ENCODE results near the gene HMGCS1. TPM values are rescaled to one million over a fixed set of nuclear protein-coding genes. Genes with fewer than 3 reads are reported as not detected.

The HMGCS1 gene
- total and polyA plus RNA-seq, 2 of the 13 experiments (the other 11 are each of a cell fraction or from before 2014, with no cell fraction given) = 56.8 to 318 TPM

GRCh38 chr5:43274435-43275114, 38.6 kb downstream of the HMGCS1 start:
- intact Hi-C loops (cut with micrococcal nuclease; ENCODE audit: unreplicated experiment) (no loop called here), in situ Hi-C loops (cut with HindIII; ENCODE audit: extremely low pct_ligation_motif_present, low pct_unique_long_range_greater_than_20kb) (no loop called here)
- H3K4me2 ChIP-seq (ENCODE audit: low read depth, low read length) = no peak overlapping the region
- H3K36me3 ChIP-seq (replicated peaks in 1 of 2; ENCODE audit: control insufficient read depth in 1 of 2, insufficient read depth in 2 of 2, low read length in 2 of 2) = no peaks in the 10 kb centered on the region
- H3K4me1 ChIP-seq (ENCODE audit: insufficient read depth, low read length) = 0 out of 2 replicates have a peak, but pooled peaks cover 4% of the 10 kb centered on the region
- 12% methylated on average over 3 of the region's 7 CpGs for WGBS (ENCODE audit: low lambda C conversion rate)
- peaks cover 2 to 3% of the 10 kb centered on the region in 2 experiments; a peak in 1 of 5 replicates for H3K27me3 ChIP-seq (ENCODE audit: control insufficient read depth in 1 of 2, insufficient read depth in 2 of 2, low read length in 2 of 2)
- FAIRE-seq (no peak), DNase-seq (ENCODE audit: low spot score) (no peak), ATAC-seq (peak; percentile 53; the same call in 1 of the 3 replicates)
- H3K27ac ChIP-seq (ENCODE audit: extremely low read length, insufficient read depth, low read length) = no peak overlapping the region
- H3K9me3 ChIP-seq (ENCODE audit: low read length) = no peaks in the 10 kb centered on the region
- H2AFZ ChIP-seq (ENCODE audit: low read length) = no peak overlapping the region
- no TSS peak for BruUV-seq (replicated peaks)
- H4K20me1 ChIP-seq (ENCODE audit: insufficient read depth, low read length) = no peaks in the 10 kb centered on the region
- no peak overlapping the region for H3K9ac ChIP-seq (ENCODE audit: insufficient read depth, low read depth, low read length)
- no peaks in the 10 kb centered on the region for H3K79me2 ChIP-seq (ENCODE audit: insufficient read depth, low read length)
- CTCF ChIA-PET (ENCODE audit: low intra/inter-chr PET ratio, low total read pairs) = no interaction called here
- POLR2A ChIA-PET = no interaction called here
- H3K4me3 ChIP-seq (replicated peaks in 1 of 3; ENCODE audit: insufficient read depth in 1 of 3, low read depth in 2 of 3, low read length in 3 of 3) = no peak overlapping the region
- no peak for TF ChIP-seq ZNF432 (CRISPR knock-in tag; IDR thresholded peaks at IDR 0.05; ENCODE audit: borderline replicate concordance)

GRCh38 chr5:43273552-43273951, 39.7 kb downstream of the HMGCS1 start:
- CTCF ChIA-PET (ENCODE audit: low intra/inter-chr PET ratio, low total read pairs) = no interaction called here
- no peaks in the 10 kb centered on the region for H3K36me3 ChIP-seq (replicated peaks in 1 of 2; ENCODE audit: control insufficient read depth in 1 of 2, insufficient read depth in 2 of 2, low read length in 2 of 2)
- no peaks in the 10 kb centered on the region for H3K79me2 ChIP-seq (ENCODE audit: insufficient read depth, low read length)
- intact Hi-C loops (cut with micrococcal nuclease; ENCODE audit: unreplicated experiment) = no loop called here
- ATAC-seq (no peak), DNase-seq (ENCODE audit: low spot score) (no peak), FAIRE-seq (no peak)
- peaks cover 0 to 2% of the 10 kb centered on the region in 2 experiments; a peak in 1 of 5 replicates for H3K27me3 ChIP-seq (ENCODE audit: control insufficient read depth in 1 of 2, insufficient read depth in 2 of 2, low read length in 2 of 2)
- no peaks in the 10 kb centered on the region for H4K20me1 ChIP-seq (ENCODE audit: insufficient read depth, low read length)
- H3K4me1 ChIP-seq (ENCODE audit: insufficient read depth, low read length) = 0 out of 2 replicates have a peak, but pooled peaks cover 4% of the 10 kb centered on the region
- H3K9ac ChIP-seq (ENCODE audit: insufficient read depth, low read depth, low read length) = no peak overlapping the region
- no peak overlapping the region for H3K4me3 ChIP-seq (replicated peaks in 1 of 3; ENCODE audit: insufficient read depth in 1 of 3, low read depth in 2 of 3, low read length in 3 of 3)
- in situ Hi-C loops (cut with HindIII; ENCODE audit: extremely low pct_ligation_motif_present, low pct_unique_long_range_greater_than_20kb) = no loop called here
- H3K4me2 ChIP-seq (ENCODE audit: low read depth, low read length) = no peak overlapping the region
- no peak overlapping the region for H2AFZ ChIP-seq (ENCODE audit: low read length)
- H3K9me3 ChIP-seq (ENCODE audit: low read length) = no peaks in the 10 kb centered on the region
- TF ChIP-seq ZFP41 (CRISPR knock-in tag; IDR thresholded peaks at IDR 0.05; ENCODE audit: borderline replicate concordance) (no peak), ZNF556 (CRISPR knock-in tag; IDR thresholded peaks at IDR 0.05; ENCODE audit: borderline replicate concordance) (no peak), ZNF10 (CRISPR knock-in tag; IDR thresholded peaks at IDR 0.05; ENCODE audit: borderline replicate concordance, low read depth) (no peak), TFDP2 (CRISPR knock-in tag; IDR thresholded peaks at IDR 0.05) (no peak)
- BruUV-seq (replicated peaks) = no TSS peak
- POLR2A ChIA-PET = no interaction called here
- H3K27ac ChIP-seq (ENCODE audit: extremely low read length, insufficient read depth, low read length) = no peak overlapping the region
